ENCODE measurements around the gene NAPA. TPM values are rescaled to one million over a fixed set of nuclear protein-coding genes. Genes with fewer than 3 reads are reported as not detected.

Gene NAPA
- total RNA-seq, 3 donors from 2014 or later, result 109 to 145 (median 124) TPM

DNA sequence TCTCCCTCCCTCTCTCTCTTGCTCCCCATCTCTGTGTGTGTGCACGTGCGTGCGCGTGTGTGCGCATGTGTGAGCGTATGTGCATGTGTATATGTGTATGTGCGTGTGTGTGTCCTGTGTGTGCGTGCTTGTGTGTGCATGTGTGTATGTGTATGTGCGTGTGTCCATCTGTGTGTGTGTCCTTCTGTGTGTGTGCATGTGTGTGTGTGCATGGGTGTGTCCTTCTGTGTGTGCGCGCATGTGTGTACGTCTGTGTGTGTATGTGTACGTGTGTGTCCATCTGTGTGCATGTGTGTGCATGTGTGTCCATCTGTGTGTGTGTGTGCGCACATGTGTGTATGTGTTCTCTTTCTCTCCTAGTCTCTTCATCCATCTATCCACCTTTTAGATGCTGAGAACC, 55.4 kb downstream of the NAPA start:
- DNase-seq (no peak), ATAC-seq (no peak)
- Histone ChIP-seq H3K4me3 (no peak overlapping the region), H3K4me1 (ENCODE audit: low read depth) (peaks cover 7% of the 10 kb centered on the region), H3K36me3 (ENCODE audit: low read depth) (no peaks in the 10 kb centered on the region), H3K9me3 (no peaks in the 10 kb centered on the region)
- TF ChIP-seq, protein P1, sequence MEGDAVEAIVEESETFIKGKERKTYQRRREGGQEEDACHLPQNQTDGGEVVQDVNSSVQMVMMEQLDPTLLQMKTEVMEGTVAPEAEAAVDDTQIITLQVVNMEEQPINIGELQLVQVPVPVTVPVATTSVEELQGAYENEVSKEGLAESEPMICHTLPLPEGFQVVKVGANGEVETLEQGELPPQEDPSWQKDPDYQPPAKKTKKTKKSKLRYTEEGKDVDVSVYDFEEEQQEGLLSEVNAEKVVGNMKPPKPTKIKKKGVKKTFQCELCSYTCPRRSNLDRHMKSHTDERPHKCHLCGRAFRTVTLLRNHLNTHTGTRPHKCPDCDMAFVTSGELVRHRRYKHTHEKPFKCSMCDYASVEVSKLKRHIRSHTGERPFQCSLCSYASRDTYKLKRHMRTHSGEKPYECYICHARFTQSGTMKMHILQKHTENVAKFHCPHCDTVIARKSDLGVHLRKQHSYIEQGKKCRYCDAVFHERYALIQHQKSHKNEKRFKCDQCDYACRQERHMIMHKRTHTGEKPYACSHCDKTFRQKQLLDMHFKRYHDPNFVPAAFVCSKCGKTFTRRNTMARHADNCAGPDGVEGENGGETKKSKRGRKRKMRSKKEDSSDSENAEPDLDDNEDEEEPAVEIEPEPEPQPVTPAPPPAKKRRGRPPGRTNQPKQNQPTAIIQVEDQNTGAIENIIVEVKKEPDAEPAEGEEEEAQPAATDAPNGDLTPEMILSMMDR (IDR thresholded peaks at IDR 0.05), result no peak
- intact Hi-C loops (cut with DNase I, micrococcal nuclease), result no loop called here

GRCh38 chr19:47458672-47459071, 56.2 kb downstream of the NAPA start:
- Histone ChIP-seq H3K9me3 (no peaks in the 10 kb centered on the region), H3K4me1 (ENCODE audit: low read depth) (peaks cover 7% of the 10 kb centered on the region), H3K4me3 (no peak overlapping the region), H3K36me3 (ENCODE audit: low read depth) (no peaks in the 10 kb centered on the region)
- no peak for ATAC-seq
- no peak for DNase-seq
- intact Hi-C loops (cut with DNase I, micrococcal nuclease), result no loop called here
- TF ChIP-seq, protein P1 (IDR thresholded peaks at IDR 0.05), result no peak

- ATAC-seq (peak; percentile 34), DNase-seq (no peak)
- Histone ChIP-seq H3K4me3 (no peak overlapping the region), H3K9me3 (no peaks in the 10 kb centered on the region), H3K4me1 (ENCODE audit: low read depth) (peaks cover 7% of the 10 kb centered on the region), H3K36me3 (ENCODE audit: low read depth) (no peaks in the 10 kb centered on the region)
- intact Hi-C loops (cut with DNase I, micrococcal nuclease), result no loop called here
- TF ChIP-seq, protein P1 (IDR thresholded peaks at IDR 0.05), result no peak
These were observed 58.0 kb downstream of the NAPA start for GRCh38 chr19:47456721-47457474.

DNA sequence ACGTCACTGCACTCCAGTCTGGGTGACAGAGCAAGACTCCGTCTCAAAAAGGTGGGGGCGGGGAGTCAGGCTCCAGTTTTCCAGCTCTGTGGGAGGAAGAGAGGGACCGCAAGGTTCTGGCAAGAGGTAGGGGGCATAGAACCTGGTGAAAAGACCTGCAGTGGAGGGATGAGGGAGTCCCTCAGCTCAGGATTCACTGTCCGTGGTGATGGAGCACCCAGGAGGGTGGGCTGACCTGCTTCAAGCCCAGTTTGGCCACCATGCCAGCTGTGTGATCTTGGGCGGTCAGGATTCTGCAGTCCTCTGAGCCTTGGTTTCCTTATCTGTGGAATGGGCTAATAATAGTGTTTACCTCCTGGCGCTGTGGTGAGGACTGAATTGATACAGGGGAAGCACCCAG, 64.4 kb downstream of the NAPA start:
- no peaks in the 10 kb centered on the region for H3K9me3 ChIP-seq
- TF ChIP-seq, protein P1 (IDR thresholded peaks at IDR 0.05), result no peak
- DNase-seq (no peak), ATAC-seq (no peak)
- H3K36me3 ChIP-seq (ENCODE audit: low read depth), result no peaks in the 10 kb centered on the region
- intact Hi-C loops (cut with DNase I, micrococcal nuclease), result no loop called here
- H3K4me3 ChIP-seq, result no peak overlapping the region
- H3K4me1 ChIP-seq (ENCODE audit: low read depth), result peaks cover 9% of the 10 kb centered on the region

DNA sequence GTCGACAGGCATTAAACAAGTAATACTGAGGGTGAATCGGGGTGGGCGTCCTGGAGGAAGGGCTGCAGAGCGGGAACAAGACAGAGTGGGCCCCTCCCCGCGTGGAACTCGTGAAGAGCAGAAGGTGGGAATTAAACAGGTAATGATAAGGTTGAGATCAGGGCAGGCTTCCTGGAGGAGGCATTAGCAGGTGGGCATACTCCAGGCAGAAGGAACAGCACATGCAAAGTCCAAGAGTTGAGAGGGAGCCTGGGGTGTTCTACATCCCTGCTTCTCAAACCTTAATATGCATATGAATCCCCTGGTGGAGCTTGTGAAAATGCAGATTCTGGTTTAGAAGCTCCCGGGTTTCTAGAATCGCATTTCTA, 66.5 kb downstream of the NAPA start:
- intact Hi-C loops (cut with DNase I, micrococcal nuclease), result no loop called here
- ATAC-seq (no peak), DNase-seq (no peak)
- Histone ChIP-seq H3K36me3 (ENCODE audit: low read depth) (no peaks in the 10 kb centered on the region), H3K4me1 (ENCODE audit: low read depth) (peaks cover 9% of the 10 kb centered on the region), H3K9me3 (no peaks in the 10 kb centered on the region), H3K4me3 (no peak overlapping the region)
- TF ChIP-seq, protein P1 (IDR thresholded peaks at IDR 0.05), result no peak

All from mucosa of descending colon (tissue), 3 donors.